Measurements from ENCODE around the gene PGLYRP2.

Gene PGLYRP2

GRCh38 chr19:15453906-15454860 is 25.1 kb downstream of the PGLYRP2 start:
- DNase-seq = no peak

DNA sequence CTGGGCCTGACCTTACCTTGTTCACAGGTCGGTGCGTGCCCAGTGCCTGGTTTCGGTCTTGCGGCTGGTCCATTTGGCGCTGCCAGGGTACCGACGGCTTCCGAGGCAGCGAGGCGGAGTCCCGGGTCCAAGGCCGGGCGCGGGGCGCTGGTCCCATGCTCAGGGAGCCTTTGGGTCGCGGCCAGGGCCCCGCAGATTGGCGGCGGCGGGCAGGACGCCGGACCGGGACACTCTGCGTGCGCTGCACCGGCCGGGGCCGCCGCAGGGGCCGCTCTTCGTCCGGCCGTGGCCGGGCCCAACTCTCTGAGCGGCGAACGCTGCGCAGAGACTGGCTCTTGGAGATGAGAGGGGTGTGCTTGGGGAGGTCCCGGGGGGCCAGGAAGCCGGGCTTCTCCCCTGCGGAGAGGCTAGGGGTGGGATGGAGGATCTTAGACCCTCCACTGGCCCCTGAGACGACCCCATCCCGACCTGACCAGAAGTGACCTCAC is 26.2 kb downstream of the PGLYRP2 start:
- DNase-seq = no peak

DNA sequence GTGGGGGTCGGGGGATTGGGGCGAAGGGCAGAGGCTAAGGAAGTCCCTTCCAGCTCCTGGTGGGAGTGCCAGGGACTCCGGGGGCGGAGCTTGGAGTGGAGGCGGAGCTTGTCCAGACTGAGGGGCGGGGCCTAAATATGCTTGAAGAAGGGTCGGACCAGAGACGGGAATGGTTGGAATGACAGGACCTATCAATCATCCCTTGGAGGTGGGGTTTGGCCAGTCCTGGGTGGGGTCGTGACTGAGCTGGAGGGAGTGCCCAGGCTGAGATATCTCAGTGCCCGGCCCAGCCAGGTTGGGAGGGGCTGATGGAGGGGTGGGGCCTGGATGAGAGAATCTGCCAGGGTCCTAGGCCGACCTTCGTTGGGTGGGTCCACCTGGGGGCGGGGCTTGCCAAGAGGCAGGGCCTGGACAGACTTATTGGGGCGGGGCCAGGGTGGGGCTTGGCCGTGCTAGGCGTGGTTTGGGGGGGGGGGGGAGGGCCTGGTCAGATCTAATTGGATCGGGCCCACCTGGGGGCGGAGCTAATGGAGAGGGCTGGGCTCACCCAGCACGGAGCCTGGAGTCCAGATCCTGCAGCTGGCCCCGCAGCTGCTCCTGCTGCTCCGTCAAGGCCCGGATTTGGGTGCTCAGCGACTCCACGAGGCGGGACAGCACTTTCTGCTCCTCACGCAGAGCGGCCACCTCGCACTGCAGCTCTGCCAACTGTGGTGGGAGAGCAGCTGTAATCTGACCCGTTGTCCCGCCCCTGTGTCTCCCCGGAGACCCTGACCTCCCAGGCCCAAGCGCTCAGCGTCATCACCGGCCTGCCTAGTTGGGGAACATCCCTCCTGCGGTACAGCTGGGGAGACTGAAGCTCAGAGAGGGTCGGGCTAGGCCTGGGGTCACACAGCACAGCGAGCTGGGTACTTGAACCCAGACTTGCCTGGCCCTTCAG is 26.9 kb downstream of the PGLYRP2 start:
- DNase-seq = no peak

DNA sequence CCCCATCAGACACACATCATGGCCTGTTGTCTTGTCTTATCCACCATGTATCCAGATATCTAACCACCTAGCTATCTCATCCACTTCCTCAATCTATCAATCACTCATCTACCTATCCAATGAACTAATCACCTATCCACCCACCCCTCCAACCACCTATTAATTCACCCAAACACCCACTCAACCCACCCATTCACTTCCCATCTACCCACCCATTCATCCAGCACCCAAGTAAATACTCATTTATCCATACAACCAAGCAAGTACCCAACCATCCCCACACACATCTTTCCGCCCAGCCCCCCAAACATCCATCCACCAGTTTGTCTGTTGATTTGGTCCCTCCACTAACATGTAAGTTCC is 28.8 kb downstream of the PGLYRP2 start:
- DNase-seq = no peak

GRCh38 chr19:15449620-15450527 is 29.4 kb downstream of the PGLYRP2 start, which contains the start of gene WIZ:
Gene WIZ (minus strand): TSS chr19:15449956. CDS start chr19:15448307, 1,649 bp downstream.
- peak; percentile 78 for DNase-seq

DNA sequence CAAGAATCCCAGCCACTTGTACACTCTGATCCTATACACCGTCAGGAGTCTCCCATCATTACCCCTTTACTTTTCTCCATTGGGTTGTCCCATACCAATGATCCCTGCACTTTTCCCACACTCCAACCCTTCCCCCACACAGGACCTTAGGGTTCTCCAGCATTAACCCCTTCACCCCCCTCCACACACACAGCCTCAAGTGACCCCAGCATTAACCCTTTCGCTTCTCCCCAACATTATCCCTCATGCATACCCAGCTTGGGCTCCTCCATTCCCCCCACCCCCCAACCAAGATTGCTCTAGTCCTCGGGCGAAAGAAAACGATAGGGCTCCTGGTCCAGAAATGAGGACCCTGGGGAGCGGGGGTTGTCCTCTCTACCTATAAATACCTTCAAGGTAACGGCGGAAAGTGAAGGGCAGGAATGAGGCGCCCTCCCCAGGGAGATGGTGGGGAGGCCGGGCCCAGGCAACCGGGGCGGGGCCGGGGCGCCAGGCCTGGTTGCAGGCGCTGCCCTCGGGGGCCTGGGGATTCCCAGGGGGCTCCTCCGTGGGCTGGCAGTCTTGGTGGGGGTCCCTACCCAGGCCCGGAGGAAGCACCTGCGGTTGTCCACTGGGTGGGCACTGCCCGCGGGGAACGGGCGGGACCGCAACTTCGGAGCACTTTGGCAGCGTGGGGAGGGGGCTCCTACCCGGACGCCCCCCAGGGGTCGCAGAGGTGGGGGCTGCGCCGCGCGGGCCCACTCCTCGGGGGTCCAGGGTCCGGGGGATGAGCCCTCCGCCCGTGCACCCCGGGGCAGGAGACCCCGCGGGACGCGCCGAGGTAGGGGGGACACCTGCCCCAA is 30.3 kb downstream of the PGLYRP2 start:
- no peak for DNase-seq

DNA sequence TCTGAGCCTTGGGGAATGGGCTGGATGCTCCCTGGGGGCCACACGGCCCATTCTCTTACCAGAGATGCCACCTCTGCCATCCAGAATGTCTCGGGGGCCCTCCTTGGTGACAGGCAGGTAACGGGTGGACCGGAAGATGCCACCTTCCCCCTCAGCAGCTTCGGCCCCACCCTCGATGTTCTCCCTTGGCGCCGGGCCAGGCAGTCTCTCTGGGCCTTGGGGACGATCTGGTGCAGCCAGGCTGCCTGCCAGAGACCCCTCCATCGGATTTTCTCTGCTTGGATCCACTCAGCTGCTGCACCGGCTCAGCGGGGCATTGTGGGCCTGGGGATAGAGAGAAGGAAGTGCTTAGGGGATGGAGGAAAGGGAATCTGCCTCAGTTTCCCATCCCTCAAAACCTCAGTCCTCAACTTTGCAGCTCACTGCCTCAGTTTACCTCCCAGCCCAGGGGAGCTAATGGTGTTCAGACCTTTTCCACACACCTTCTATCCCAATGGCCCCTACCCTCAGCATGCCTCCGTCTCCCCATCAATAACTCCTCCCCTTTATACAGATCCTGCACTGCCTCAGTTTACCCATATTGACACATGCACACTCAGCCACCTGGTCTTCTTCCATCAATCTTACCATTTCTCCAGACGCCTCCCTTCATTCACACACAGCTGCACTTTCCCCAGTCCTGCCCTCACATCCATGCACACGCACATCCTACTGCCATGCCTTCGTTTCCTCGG is 31.1 kb downstream of the PGLYRP2 start:
- no peak for DNase-seq

DNA sequence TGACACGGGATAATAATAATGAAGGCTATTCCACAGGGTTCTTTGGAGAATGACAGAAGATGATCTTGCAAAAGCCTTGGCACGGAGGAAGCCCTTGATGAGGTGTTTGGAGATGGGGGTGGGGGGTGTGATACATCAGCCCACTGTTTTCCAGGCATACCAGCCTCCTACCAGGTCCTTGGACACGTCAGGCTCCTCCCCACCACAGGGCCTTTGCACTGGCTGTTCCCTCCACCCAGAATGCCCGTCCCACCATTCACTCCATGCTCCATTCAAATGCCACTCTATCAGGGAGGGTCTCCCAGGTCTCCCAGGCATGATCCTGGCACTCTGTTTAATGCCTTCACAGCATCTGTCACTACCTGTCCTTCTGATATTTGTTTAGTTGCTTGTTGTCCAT is 32.2 kb downstream of the PGLYRP2 start:
- no peak for DNase-seq

DNA sequence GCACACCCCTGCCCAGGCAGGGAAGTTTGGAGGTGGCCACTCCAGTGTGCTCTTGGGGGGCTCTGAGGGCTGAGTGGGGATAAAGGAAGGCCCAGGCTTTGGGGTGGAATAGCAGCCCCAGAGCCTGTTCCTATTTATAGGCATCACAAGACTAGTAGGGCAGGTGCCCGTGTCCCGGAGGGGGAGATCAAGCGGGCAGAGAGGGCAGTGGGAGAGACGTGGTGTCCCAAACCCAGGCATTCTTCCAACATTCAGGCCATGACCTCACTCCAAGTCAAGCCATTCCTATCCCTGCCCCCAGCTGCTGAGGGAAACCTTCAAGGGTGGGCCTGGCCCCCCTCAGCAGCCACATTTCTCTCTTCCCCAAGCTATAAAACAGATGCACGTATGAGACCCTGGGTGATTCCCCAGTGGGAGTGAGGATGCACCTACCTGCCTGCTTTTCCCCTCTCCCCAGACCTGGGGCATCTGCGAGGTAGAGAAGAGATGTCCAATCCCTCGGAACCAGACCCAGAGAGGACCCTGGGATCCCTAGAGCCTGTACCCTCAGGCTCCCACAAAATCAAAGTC is 33.4 kb downstream of the PGLYRP2 start:
- no peak for DNase-seq

GRCh38 chr19:15445227-15445605 is 34.1 kb downstream of the PGLYRP2 start:
- no peak for DNase-seq

DNA sequence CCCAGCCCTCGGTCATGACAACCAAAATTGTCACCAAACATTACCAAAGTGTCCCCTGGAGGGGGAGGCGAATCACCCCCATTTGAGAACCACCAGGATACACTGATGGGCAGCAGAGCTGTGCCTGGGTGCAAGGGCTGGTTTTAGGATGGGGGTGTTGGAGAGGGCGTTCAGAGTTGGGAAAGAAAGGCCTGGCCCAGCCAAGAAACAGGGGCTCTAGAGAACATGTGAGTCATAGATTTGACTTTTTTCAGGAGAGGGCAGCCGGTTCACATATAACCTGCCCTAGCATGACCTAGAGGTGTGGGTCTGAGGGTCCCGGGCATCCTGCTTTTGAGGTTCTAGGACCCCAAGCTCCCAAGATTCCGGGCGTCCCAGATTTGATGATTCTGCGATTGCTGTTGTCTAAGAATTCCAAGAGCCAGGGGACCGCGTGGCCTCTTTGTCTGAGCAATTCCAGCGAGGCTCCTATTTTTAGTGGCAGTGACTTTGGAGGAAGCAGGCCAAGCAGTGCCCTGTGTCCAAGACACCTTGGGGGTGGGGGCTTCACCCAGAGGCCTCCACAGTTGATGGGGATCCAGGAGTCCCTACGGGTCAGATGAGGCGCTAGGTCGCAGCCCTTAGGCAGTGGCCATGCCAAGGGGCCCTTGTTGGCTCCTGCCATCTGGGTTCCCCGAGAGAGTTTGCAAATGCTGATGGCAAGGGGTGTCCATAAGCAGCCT is 34.6 kb downstream of the PGLYRP2 start:
- DNase-seq = no peak

- no peak for DNase-seq
These were observed 35.5 kb downstream of the PGLYRP2 start for GRCh38 chr19:15443838-15444237.

- no peak for DNase-seq
These were observed 36.0 kb downstream of the PGLYRP2 start for GRCh38 chr19:15443325-15443724.

DNA sequence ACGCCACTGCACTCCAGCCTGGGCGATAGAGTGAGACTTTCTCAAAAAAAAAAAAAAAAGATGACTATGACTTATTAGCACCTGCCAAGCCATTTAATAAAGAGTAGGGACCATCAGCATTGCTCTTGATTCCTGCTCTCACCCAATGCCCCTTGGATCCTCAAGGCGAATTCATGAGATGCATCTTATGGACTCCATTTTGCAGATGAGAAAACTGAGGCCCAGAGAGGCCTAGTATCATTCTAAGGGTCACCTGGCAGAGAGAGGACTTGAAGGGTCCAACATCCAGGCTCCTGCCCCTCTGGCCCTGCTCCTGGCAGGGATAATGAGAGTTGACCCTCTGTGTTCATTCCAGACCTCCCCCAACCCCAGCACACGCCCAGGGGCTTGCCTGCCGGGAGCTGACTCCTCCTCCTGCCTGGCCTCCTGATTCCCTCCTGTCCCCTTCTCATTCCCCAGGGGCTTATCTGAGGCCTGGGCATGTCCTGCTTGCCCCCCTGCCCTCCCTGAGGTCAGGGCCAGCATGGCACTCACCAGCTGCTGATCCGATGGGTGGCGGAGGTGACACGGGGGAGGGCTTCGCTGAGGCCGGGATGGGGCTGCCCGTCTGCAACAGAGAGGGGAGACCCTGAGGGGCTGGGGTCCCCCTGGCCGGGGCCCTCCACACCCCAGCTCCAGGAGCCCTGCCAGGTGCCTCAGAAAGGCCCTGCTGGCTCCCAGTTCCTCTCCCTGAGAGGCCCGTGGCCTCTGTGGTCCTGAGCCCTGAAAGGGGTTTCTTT is 37.0 kb downstream of the PGLYRP2 start:
- DNase-seq = no peak

GRCh38 chr19:15441317-15441716 is 38.0 kb downstream of the PGLYRP2 start:
- DNase-seq = no peak

DNA sequence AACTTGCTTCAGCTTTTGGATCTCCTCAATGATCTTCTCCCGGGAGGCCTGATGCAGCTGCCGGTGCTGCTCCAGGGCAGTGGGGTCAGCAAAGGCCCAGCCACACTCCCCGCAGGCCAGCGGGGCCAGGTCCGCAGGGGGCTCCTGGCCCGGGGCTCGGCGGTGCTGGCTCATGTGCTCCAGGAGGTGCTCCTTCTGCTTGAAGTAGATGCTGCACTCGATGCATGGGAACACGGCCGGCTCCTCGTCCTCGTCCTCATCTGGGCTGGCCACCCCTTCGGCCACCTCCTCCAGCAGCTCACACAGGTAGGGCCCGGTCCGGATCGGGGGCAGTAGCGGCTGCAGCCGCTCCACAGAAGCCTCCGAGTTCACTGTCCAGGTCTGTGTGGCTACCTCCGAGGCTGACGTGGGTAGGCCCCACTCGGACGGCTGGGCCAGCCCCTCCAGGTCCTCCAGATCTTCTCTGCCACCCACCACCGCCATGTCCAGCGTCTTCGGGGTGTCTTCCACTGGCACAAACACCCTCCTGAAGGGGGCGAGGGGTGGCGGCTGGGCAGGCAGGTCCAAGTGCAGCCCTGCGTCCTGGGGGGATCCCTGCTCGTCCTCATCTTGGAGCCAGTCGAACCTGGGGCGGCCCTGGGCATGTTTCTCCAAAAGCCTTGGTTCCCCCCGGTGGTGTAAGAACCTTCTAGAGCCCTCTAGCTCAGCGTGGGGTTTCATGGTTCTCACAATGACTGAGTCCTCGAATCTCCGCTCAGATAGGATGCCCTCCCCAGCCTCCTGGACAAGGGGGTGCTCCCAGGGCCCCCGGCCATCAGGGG is 39.3 kb downstream of the PGLYRP2 start:
- no peak for DNase-seq

GRCh38 chr19:15439078-15439799 is 40.1 kb downstream of the PGLYRP2 start:
- DNase-seq = no peak
